ENCODE measurements around the gene THBS4. TPM values are rescaled to one million over a fixed set of nuclear protein-coding genes. Genes with fewer than 3 reads are reported as not detected.

The THBS4 gene
- polyA plus RNA-seq, 1 donor from 2014 or later: 6.3 TPM

- peak overlapping the region; percentile 71 for H3K9ac ChIP-seq (ENCODE audit: low read length)
- peak overlapping the region; percentile 95 for H2AFZ ChIP-seq (ENCODE audit: low read depth, low read length)
- no peaks in the 10 kb centered on the region for H3K9me3 ChIP-seq (ENCODE audit: low read length)
- peak overlapping the region; percentile 83 for H3K4me2 ChIP-seq (ENCODE audit: low read length)
- H3K9me2 ChIP-seq (ENCODE audit: insufficient read depth, low read length): no peaks in the 10 kb centered on the region
- H3F3A ChIP-seq (ENCODE audit: insufficient read depth, low read length, poor library complexity, severe bottlenecking): no peaks in the 10 kb centered on the region
- no peaks in the 10 kb centered on the region for H4K20me1 ChIP-seq (ENCODE audit: insufficient read depth)
- H3K36me3 ChIP-seq (ENCODE audit: insufficient read depth, low read length): peaks cover 13% of the 10 kb centered on the region
- peak overlapping the region; percentile 79 for H3K4me3 ChIP-seq (ENCODE audit: low read length)
- no peak for TF ChIP-seq EZH2 (IDR thresholded peaks at IDR 0.05; ENCODE audit: borderline replicate concordance, insufficient read depth, low read length, poor library complexity, severe bottlenecking)
- no peak for TF ChIP-seq TAF1 (IDR thresholded peaks at IDR 0.05; ENCODE audit: low read depth)
- TF ChIP-seq REST (IDR thresholded peaks at IDR 0.05; ENCODE audit: borderline replicate concordance): no peak
- TF ChIP-seq SMC3 (conservative IDR thresholded peaks at IDR 0.05; ENCODE audit: poor library complexity): no peak
- no peak overlapping the region for H3K27ac ChIP-seq (ENCODE audit: low read length)
- no peaks in the 10 kb centered on the region for H3K27me3 ChIP-seq (ENCODE audit: insufficient read depth, low read depth, low read length)
- H3K79me2 ChIP-seq (replicated peaks; ENCODE audit: insufficient read depth, low read length): peaks cover 18% of the 10 kb centered on the region
Observed at GRCh38 chr5:79990205-79990597, 44.9 kb upstream of the THBS4 start.

- peak within 1 kb of the TSS; percentile 53 for H3K27ac ChIP-seq (ENCODE audit: low read length)
- peak within 1 kb of the TSS; percentile 95 for H2AFZ ChIP-seq (ENCODE audit: low read depth, low read length)
- TF ChIP-seq POLR2AphosphoS5 (IDR thresholded peaks at IDR 0.05): peak; percentile 92
- peak; percentile 39 for TF ChIP-seq EP300 (conservative IDR thresholded peaks at IDR 0.05; ENCODE audit: poor library complexity, severe bottlenecking)
- peak; percentile 96 for TF ChIP-seq MXI1 (conservative IDR thresholded peaks at IDR 0.05; ENCODE audit: poor library complexity, severe bottlenecking)
- TF ChIP-seq EZH2 (IDR thresholded peaks at IDR 0.05; ENCODE audit: borderline replicate concordance, insufficient read depth, low read length, poor library complexity, severe bottlenecking): no peak
- TF ChIP-seq, protein P1, sequence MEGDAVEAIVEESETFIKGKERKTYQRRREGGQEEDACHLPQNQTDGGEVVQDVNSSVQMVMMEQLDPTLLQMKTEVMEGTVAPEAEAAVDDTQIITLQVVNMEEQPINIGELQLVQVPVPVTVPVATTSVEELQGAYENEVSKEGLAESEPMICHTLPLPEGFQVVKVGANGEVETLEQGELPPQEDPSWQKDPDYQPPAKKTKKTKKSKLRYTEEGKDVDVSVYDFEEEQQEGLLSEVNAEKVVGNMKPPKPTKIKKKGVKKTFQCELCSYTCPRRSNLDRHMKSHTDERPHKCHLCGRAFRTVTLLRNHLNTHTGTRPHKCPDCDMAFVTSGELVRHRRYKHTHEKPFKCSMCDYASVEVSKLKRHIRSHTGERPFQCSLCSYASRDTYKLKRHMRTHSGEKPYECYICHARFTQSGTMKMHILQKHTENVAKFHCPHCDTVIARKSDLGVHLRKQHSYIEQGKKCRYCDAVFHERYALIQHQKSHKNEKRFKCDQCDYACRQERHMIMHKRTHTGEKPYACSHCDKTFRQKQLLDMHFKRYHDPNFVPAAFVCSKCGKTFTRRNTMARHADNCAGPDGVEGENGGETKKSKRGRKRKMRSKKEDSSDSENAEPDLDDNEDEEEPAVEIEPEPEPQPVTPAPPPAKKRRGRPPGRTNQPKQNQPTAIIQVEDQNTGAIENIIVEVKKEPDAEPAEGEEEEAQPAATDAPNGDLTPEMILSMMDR (IDR thresholded peaks at IDR 0.05; ENCODE audit: poor library complexity, severe bottlenecking): no peak
- no peak for TF ChIP-seq SMC3 (conservative IDR thresholded peaks at IDR 0.05; ENCODE audit: poor library complexity)
- TF ChIP-seq REST (IDR thresholded peaks at IDR 0.05; ENCODE audit: borderline replicate concordance): peak; percentile 77
- TF ChIP-seq RAD21 (conservative IDR thresholded peaks at IDR 0.05): no peak
- peak; percentile 58 for TF ChIP-seq TAF1 (IDR thresholded peaks at IDR 0.05; ENCODE audit: low read depth)
Observed at GRCh38 chr5:79990598-79991507, 44.3 kb upstream of the THBS4 start, which contains the start of gene MTX3. TSS of gene MTX3 (minus strand) at chr5:79991262. CDS start at chr5:79991238, 24 bp downstream.

More at GRCh38 chr5:79990598-79991507, 44.3 kb upstream of the THBS4 start, which contains the start of gene MTX3:
- Histone ChIP-seq H3K9ac (ENCODE audit: low read length) (peak within 1 kb of the TSS; percentile 71), H3K4me2 (ENCODE audit: low read length) (peak within 1 kb of the TSS; percentile 83), H3K4me3 (ENCODE audit: low read length) (peak within 1 kb of the TSS; percentile 79), H3K9me3 (ENCODE audit: low read length) (no peaks in the 10 kb centered on the region), H3K79me2 (replicated peaks; ENCODE audit: insufficient read depth, low read length) (peaks cover 18% of the 10 kb centered on the region), H3K27me3 (ENCODE audit: insufficient read depth, low read depth, low read length) (no peaks in the 10 kb centered on the region), H4K20me1 (ENCODE audit: insufficient read depth) (no peaks in the 10 kb centered on the region), H3K9me2 (ENCODE audit: insufficient read depth, low read length) (no peaks in the 10 kb centered on the region), H3F3A (ENCODE audit: insufficient read depth, low read length, poor library complexity, severe bottlenecking) (no peaks in the 10 kb centered on the region), H3K36me3 (ENCODE audit: insufficient read depth, low read length) (peaks cover 8% of the 10 kb centered on the region)
